ENCODE measurements around the gene PREX1. TPM values are rescaled to one million over a fixed set of nuclear protein-coding genes. Genes with fewer than 3 reads are reported as not detected.

PREX1 gene
- total RNA-seq, 3 donors from 2014 or later = 53.1 to 84.2 (median 65.1) TPM

DNA sequence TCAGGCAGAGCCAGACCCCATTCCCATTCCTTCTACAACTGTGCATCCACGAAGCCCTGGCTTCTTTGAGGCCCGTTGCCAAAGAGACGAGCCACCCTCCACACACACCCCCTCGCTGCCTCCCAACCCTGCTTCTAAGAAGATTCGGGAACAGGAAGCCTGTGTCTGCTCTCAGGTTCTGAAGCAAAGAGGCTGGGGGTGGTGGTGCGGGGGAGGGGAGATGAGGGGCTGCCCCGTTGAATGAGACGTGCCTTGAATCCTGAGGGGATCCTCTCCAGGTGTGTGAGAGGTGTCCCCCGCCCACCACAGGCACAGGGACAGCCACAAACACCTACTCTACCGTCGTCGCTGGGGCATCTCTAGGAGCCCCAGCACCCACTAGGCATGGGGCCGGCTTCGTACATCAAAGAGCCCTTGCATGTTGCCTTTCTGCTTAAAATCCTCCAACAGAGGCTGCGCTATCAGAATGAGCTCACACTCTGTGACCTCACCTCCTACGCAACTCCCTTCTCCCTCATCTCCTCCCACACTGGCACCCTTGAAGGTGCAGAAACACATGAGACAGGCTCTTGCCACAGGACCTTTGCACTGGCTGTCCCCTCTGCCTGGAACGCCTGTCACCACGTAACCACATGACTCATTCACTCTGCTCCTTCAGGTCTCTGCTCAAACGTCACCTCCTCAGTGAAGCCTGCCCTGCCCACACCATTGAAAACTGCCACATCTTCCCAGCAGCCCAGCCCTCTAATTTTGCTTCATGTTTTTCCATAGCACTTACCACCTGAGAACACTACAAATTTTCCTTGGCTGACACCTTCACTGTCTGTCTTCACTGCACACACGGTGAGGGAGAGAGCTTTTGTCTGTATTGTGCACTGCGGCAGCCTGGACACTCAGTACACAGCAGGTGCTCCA is 58.5 kb downstream of the PREX1 start:
- intact Hi-C loops (cut with DNase I; ENCODE audit: low total_unique reads) = no loop called here
- TF ChIP-seq POLR2A (IDR thresholded peaks at IDR 0.05) (no peak), CTCF (IDR thresholded peaks at IDR 0.05) (no peak), POLR2AphosphoS5 (IDR thresholded peaks at IDR 0.05) (no peak)
- no peaks in the 10 kb centered on the region for H3K4me1 ChIP-seq

GRCh38 chr20:48766961-48767960 is 60.5 kb downstream of the PREX1 start:
- peaks cover 0 to 4% of the 10 kb centered on the region in 2 donors for H3K9me3 ChIP-seq
- H3K27ac ChIP-seq = no peak overlapping the region
- no peaks in the 10 kb centered on the region for H3K36me3 ChIP-seq
- H3K27me3 ChIP-seq = no peaks in the 10 kb centered on the region
- no peak for DNase-seq (ENCODE audit: low spot score in 2 of 2)
- intact Hi-C loops (cut with DNase I; ENCODE audit: low total_unique reads) = no loop called here
- H3K4me3 ChIP-seq = no peak overlapping the region
- TF ChIP-seq CTCF (IDR thresholded peaks at IDR 0.05) = no peak
- TF ChIP-seq POLR2AphosphoS5 (IDR thresholded peaks at IDR 0.05) = no peak
- no peak for TF ChIP-seq POLR2A (IDR thresholded peaks at IDR 0.05)
- no peaks in the 10 kb centered on the region for H3K4me1 ChIP-seq

More for the DNA sequence above, 58.5 kb downstream of the PREX1 start:
- DNase-seq (ENCODE audit: low spot score in 2 of 2) = no peak
- Histone ChIP-seq H3K4me3 (no peak overlapping the region), H3K9me3 (peaks cover 0 to 4% of the 10 kb centered on the region in 2 donors), H3K27me3 (no peaks in the 10 kb centered on the region), H3K27ac (no peak overlapping the region), H3K36me3 (no peaks in the 10 kb centered on the region)

DNA sequence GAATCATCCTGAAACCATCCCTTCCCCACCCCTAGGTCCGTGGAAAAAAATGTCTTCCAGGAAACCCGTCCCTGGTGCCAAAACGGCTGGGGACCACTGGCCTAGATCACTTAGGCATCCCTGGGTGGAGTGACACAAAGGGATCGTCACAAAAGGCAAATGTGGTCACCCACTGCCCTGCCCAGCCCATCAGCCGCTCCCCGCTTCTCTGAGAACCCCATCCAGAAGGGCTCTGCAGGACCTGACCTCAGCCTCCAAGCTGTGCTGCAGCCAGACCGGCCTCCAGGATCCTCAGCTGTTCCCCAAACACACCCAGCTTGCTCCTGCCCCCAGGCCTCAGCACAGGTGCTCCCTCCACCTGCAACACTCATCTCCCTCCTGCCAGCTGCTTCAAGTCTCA is 61.6 kb downstream of the PREX1 start:
- no peaks in the 10 kb centered on the region for H3K36me3 ChIP-seq
- H3K4me3 ChIP-seq = no peak overlapping the region
- intact Hi-C loops (cut with DNase I; ENCODE audit: low total_unique reads) = no loop called here
- no peak for DNase-seq (ENCODE audit: low spot score in 2 of 2)
- no peak overlapping the region for H3K27ac ChIP-seq
- TF ChIP-seq POLR2AphosphoS5 (IDR thresholded peaks at IDR 0.05) = no peak
- TF ChIP-seq POLR2A (IDR thresholded peaks at IDR 0.05) = no peak
- TF ChIP-seq CTCF (IDR thresholded peaks at IDR 0.05) = no peak
- no peaks in the 10 kb centered on the region for H3K4me1 ChIP-seq
- H3K27me3 ChIP-seq = no peaks in the 10 kb centered on the region
- H3K9me3 ChIP-seq = peaks cover 0 to 4% of the 10 kb centered on the region in 2 donors

DNA sequence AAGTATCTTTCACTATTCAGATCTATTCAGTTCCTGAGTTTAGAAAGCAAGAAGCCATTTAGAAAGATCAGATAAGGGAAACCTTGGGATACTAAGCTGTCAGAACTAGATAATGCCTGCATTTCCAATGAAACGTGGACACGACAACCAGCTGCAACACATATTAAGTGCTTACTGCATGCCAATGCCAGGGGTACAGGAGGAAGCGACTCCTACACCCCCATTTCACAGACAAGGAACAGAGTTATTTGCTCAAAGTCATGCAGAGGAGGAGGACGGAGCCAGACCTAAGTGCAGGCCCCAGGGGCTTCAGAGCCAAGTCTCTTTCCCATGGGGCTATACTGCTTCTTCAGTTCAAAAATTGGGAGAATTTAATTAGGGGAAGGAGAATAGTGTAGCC is 62.4 kb downstream of the PREX1 start:
- peaks cover 0 to 4% of the 10 kb centered on the region in 2 donors for H3K9me3 ChIP-seq
- no peaks in the 10 kb centered on the region for H3K27me3 ChIP-seq
- H3K36me3 ChIP-seq = no peaks in the 10 kb centered on the region
- TF ChIP-seq CTCF (IDR thresholded peaks at IDR 0.05) = no peak
- no peak for TF ChIP-seq POLR2A (IDR thresholded peaks at IDR 0.05)
- TF ChIP-seq POLR2AphosphoS5 (IDR thresholded peaks at IDR 0.05) = no peak
- no peaks in the 10 kb centered on the region for H3K4me1 ChIP-seq
- intact Hi-C loops (cut with DNase I; ENCODE audit: low total_unique reads) = loop anchor here (2.0 kb wide), 1 partner anchor 21 kb away; no protein-coding TSS in a partner anchor
- DNase-seq (ENCODE audit: low spot score in 2 of 2) = no peak
- H3K27ac ChIP-seq = no peak overlapping the region
- H3K4me3 ChIP-seq = no peak overlapping the region
